LNCaP clone FGC (cell line): ENCODE measurements around the gene RFLNA.
A peak's percentile ranks its signal among the peaks of the same experiment; 100 is the strongest.

Source experiments
- DNase-seq: peaks from one replicate; pipeline ENCODE4 v3.0.0-alpha.2; 2011; ENCODE audit warnings: low read depth
- H3K4me3 ChIP-seq: 2 replicates; pipeline ENCODE4 v1.5.1; 2011; ENCODE audit warnings: mild to moderate bottlenecking, low read depth, low read length, control low read depth
- CTCF ChIP-seq: IDR thresholded peaks from 2 replicates; pipeline ENCODE4 v1.5.1; 2012; ENCODE audit warnings: mild to moderate bottlenecking; ENCODE audit not compliant: control insufficient read depth, insufficient read depth; ENCODE audit errors: extremely low read depth

RFLNA gene

GRCh38 chr12:124332058-124332672 lies 37.3 kb downstream of the RFLNA start:
- no peak overlapping the region for H3K4me3 ChIP-seq
- no peak for DNase-seq
- TF ChIP-seq CTCF: 0 out of 2 replicates have a peak, but pooled peaks have one; percentile 22

- DNase-seq: no peak
- no peak for TF ChIP-seq CTCF
- no peak overlapping the region for H3K4me3 ChIP-seq
Measured at GRCh38 chr12:124332900-124333299, 38.0 kb downstream of the RFLNA start.

- H3K4me3 ChIP-seq: no peak overlapping the region
- no peak for DNase-seq
- no peak for TF ChIP-seq CTCF
Measured at GRCh38 chr12:124333724-124334123, 38.8 kb downstream of the RFLNA start.

GRCh38 chr12:124334266-124334665 lies 39.4 kb downstream of the RFLNA start:
- no peak overlapping the region for H3K4me3 ChIP-seq
- no peak for DNase-seq
- no peak for TF ChIP-seq CTCF

GRCh38 chr12:124334976-124335375 lies 40.1 kb downstream of the RFLNA start:
- DNase-seq: no peak
- no peak for TF ChIP-seq CTCF
- no peak overlapping the region for H3K4me3 ChIP-seq

- no peak for TF ChIP-seq CTCF
- DNase-seq: no peak
- no peak overlapping the region for H3K4me3 ChIP-seq
Measured at GRCh38 chr12:124335426-124336183, 40.7 kb downstream of the RFLNA start.

GRCh38 chr12:124336184-124336437 lies 41.2 kb downstream of the RFLNA start:
- DNase-seq: no peak
- no peak for TF ChIP-seq CTCF

More at GRCh38 chr12:124336184-124336437, 41.2 kb downstream of the RFLNA start:
- H3K4me3 ChIP-seq: no peak overlapping the region
